Measurements from ENCODE around the gene GPR17. TPM values are rescaled to one million over a fixed set of nuclear protein-coding genes. Genes with fewer than 3 reads are reported as not detected.
A peak's percentile ranks its signal among the peaks of the same experiment; 100 is the strongest.

The GPR17 gene
- total and polyA plus RNA-seq, 4 donors, result 0.30 to 1.4 (median 0.40) TPM; not detected in 1

- Histone ChIP-seq H3K9ac (ENCODE audit: insufficient read depth in 1 of 2, low read length in 2 of 2) (no peak overlapping the region), H3K36me3 (ENCODE audit: control insufficient read depth in 4 of 4, insufficient read depth in 4 of 4, low read length in 4 of 4) (peaks cover 0 to 24% (median 0%) of the 10 kb centered on the region in 4 donors), H3K27ac (ENCODE audit: low read depth in 1 of 2, low read length in 1 of 2) (peak overlapping the region; percentile 35 to 38), H3K4me1 (ENCODE audit: control insufficient read depth in 5 of 5, insufficient read depth in 5 of 5, low read length in 5 of 5) (peaks cover 0 to 43% (median 0%) of the 10 kb centered on the region in 5 donors), H3K4me3 (no peak overlapping the region), H3K9me3 (ENCODE audit: control insufficient read depth in 4 of 4, insufficient read depth in 3 of 4, low read length in 3 of 4) (no peaks in the 10 kb centered on the region), H3K27me3 (ENCODE audit: control insufficient read depth in 3 of 3, insufficient read depth in 3 of 3, low read length in 2 of 3) (no peaks in the 10 kb centered on the region)
- no peak for ATAC-seq (ENCODE audit: insufficient read depth, low FRiP score)
- WGBS, 2 donors, result 88 to 95% methylated on average over 8 of the region's 8 CpGs
- no peak for TF ChIP-seq CTCF (IDR thresholded peaks at IDR 0.05; ENCODE audit: control extremely low read depth, extremely low read depth)
- no peak for DNase-seq
These were observed 8.9 kb downstream of the GPR17 start for GRCh38 chr2:127654838-127655175.

- Histone ChIP-seq H3K27me3 (ENCODE audit: control insufficient read depth in 3 of 3, insufficient read depth in 3 of 3, low read length in 2 of 3) (no peaks in the 10 kb centered on the region), H3K4me1 (ENCODE audit: control insufficient read depth in 5 of 5, insufficient read depth in 5 of 5, low read length in 5 of 5) (peaks cover 0 to 41% (median 0%) of the 10 kb centered on the region in 5 donors), H3K4me3 (no peak overlapping the region), H3K36me3 (ENCODE audit: control insufficient read depth in 4 of 4, insufficient read depth in 4 of 4, low read length in 4 of 4) (peaks cover 0 to 24% (median 0%) of the 10 kb centered on the region in 4 donors), H3K9me3 (ENCODE audit: control insufficient read depth in 4 of 4, insufficient read depth in 3 of 4, low read length in 3 of 4) (no peaks in the 10 kb centered on the region), H3K27ac (ENCODE audit: low read depth in 1 of 2, low read length in 1 of 2) (peak overlapping the region; percentile 38 to 70), H3K9ac (ENCODE audit: insufficient read depth in 1 of 2, low read length in 2 of 2) (no peak overlapping the region)
- no peak for ATAC-seq (ENCODE audit: insufficient read depth, low FRiP score)
- 78 to 79% methylated on average over 16 of the region's 16 CpGs for WGBS, 2 donors
- DNase-seq, result no peak
- no peak for TF ChIP-seq CTCF (IDR thresholded peaks at IDR 0.05; ENCODE audit: control extremely low read depth, extremely low read depth)
These were observed 9.5 kb downstream of the GPR17 start for GRCh38 chr2:127655209-127656073.

DNA sequence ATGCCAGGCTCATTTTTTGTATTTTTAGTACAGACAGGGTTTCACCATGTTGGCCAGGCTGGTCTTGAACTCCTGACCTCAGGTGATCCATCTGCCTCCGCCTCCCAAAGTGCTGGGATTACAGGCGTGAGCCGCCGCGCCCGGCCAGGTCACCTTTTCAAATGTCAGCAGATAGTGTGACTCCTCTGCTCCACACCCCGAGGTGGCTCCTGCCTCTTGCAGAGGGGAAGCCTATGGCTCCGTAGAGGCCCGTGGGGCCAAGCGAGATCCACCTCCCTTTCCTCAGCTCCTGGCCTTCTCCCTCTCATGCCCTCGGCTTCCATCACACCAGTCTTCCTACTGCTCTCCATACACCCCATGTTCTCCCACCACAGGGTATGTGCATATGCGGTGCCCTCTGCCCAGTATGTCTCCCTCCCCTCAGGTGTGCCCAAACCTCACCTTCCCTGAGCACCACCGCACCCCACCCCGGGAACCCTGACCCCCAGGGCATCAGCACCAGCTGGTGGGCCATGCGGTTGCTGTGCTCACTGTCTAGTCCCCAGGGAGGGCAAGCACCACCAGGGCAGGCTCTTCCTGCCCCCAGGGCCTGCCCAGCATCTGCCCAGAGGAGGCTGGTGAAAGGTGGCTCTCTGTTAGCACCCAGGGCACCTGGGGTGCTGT, 10.7 kb downstream of the GPR17 start:
- peak overlapping the region; percentile 21 to 59 for H3K27ac ChIP-seq (ENCODE audit: low read depth in 1 of 2, low read length in 1 of 2)
- H3K36me3 ChIP-seq (ENCODE audit: control insufficient read depth in 4 of 4, insufficient read depth in 4 of 4, low read length in 4 of 4), result peaks cover 0 to 18% (median 0%) of the 10 kb centered on the region in 4 donors
- TF ChIP-seq CTCF (IDR thresholded peaks at IDR 0.05; ENCODE audit: control extremely low read depth, extremely low read depth), result no peak
- no peaks in the 10 kb centered on the region for H3K27me3 ChIP-seq (ENCODE audit: control insufficient read depth in 3 of 3, insufficient read depth in 3 of 3, low read length in 2 of 3)
- H3K9ac ChIP-seq (ENCODE audit: insufficient read depth in 1 of 2, low read length in 2 of 2), result no peak overlapping the region
- no peak for DNase-seq
- WGBS, 2 donors, result 91 to 92% methylated on average over 15 of the region's 15 CpGs
- peaks cover 0 to 44% (median 0%) of the 10 kb centered on the region in 5 donors for H3K4me1 ChIP-seq (ENCODE audit: control insufficient read depth in 5 of 5, insufficient read depth in 5 of 5, low read length in 5 of 5)
- no peak for ATAC-seq (ENCODE audit: insufficient read depth, low FRiP score)
- H3K4me3 ChIP-seq, result no peak overlapping the region
- no peaks in the 10 kb centered on the region for H3K9me3 ChIP-seq (ENCODE audit: control insufficient read depth in 4 of 4, insufficient read depth in 3 of 4, low read length in 3 of 4)

Data from lung (tissue), 12 donors.